ENCODE measurements around the gene BCL10.

The BCL10 gene

GRCh38 chr1:85228972-85229371, 47.5 kb downstream of the BCL10 start:
- H3K27ac ChIP-seq: no peak overlapping the region
- H2AFZ ChIP-seq (ENCODE audit: low read depth): no peak overlapping the region
- H3K79me2 ChIP-seq (ENCODE audit: insufficient read depth, low read depth): no peaks in the 10 kb centered on the region
- H3K36me3 ChIP-seq (ENCODE audit: insufficient read depth): no peaks in the 10 kb centered on the region
- H4K20me1 ChIP-seq (ENCODE audit: insufficient read depth): no peaks in the 10 kb centered on the region
- H3K27me3 ChIP-seq (ENCODE audit: insufficient read depth, low read depth): no peaks in the 10 kb centered on the region
- H3K4me3 ChIP-seq (IDR thresholded peaks at IDR 0.05; ENCODE audit: insufficient read depth, low read depth, low read length): no peak overlapping the region
- no peak overlapping the region for H3K9ac ChIP-seq
- no peak overlapping the region for H3K4me2 ChIP-seq
- no peak for TF ChIP-seq CTCF (conservative IDR thresholded peaks at IDR 0.05; ENCODE audit: low read depth, low read length)
- no peaks in the 10 kb centered on the region for H3K4me1 ChIP-seq (ENCODE audit: low read depth, poor library complexity, severe bottlenecking)

DNA sequence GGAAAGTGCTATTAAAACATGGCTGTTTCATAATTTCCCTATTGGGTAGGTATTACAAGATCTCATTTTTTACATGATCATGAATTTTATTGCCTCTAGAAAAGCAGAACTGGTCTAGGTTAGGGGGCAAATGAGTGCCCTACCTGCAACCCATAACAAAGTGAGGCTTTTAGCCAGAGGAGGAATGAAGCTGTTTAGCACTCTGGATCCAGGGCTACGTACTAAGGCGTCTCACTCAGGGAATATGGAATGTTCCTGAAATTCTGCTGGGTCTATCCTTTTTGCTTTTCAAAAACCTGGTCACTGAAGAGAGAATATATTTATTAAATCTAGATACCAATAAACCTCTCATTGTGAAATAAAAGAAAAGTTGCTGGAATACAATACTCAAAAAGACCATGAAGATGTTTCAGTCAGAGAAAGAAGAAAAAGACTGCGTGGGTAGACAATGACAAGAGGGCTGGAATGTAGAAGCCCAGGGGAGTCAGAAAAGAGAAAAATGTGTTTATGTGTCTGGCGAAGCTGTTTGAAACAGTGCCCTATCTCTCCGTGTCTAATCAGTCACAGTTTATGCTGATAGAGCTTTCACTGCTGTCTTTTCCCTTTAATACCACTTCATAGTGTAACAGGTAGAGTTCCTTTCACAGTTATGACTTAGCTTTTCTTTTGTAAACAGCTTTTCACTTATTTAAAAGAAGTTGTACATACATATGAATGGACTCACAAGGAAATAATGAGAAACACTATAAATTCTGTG, 50.6 kb downstream of the BCL10 start:
- H2AFZ ChIP-seq (ENCODE audit: low read depth): no peak overlapping the region
- H3K79me2 ChIP-seq (ENCODE audit: insufficient read depth, low read depth): no peaks in the 10 kb centered on the region
- no peaks in the 10 kb centered on the region for H3K36me3 ChIP-seq (ENCODE audit: insufficient read depth)
- H3K9ac ChIP-seq: no peak overlapping the region
- H3K27ac ChIP-seq: no peak overlapping the region
- H3K27me3 ChIP-seq (ENCODE audit: insufficient read depth, low read depth): no peaks in the 10 kb centered on the region
- H4K20me1 ChIP-seq (ENCODE audit: insufficient read depth): no peaks in the 10 kb centered on the region
- no peak overlapping the region for H3K4me2 ChIP-seq
- H3K4me3 ChIP-seq (IDR thresholded peaks at IDR 0.05; ENCODE audit: insufficient read depth, low read depth, low read length): no peak overlapping the region
- TF ChIP-seq CTCF (conservative IDR thresholded peaks at IDR 0.05; ENCODE audit: low read depth, low read length): no peak
- no peaks in the 10 kb centered on the region for H3K4me1 ChIP-seq (ENCODE audit: low read depth, poor library complexity, severe bottlenecking)

GRCh38 chr1:85224734-85225623, 51.5 kb downstream of the BCL10 start:
- H3K4me2 ChIP-seq: no peak overlapping the region
- no peaks in the 10 kb centered on the region for H3K79me2 ChIP-seq (ENCODE audit: insufficient read depth, low read depth)
- H3K4me1 ChIP-seq (ENCODE audit: low read depth, poor library complexity, severe bottlenecking): no peaks in the 10 kb centered on the region
- H3K27me3 ChIP-seq (ENCODE audit: insufficient read depth, low read depth): no peaks in the 10 kb centered on the region
- no peak overlapping the region for H3K4me3 ChIP-seq (IDR thresholded peaks at IDR 0.05; ENCODE audit: insufficient read depth, low read depth, low read length)
- no peaks in the 10 kb centered on the region for H4K20me1 ChIP-seq (ENCODE audit: insufficient read depth)
- H3K9ac ChIP-seq: no peak overlapping the region
- no peak overlapping the region for H3K27ac ChIP-seq
- no peak overlapping the region for H2AFZ ChIP-seq (ENCODE audit: low read depth)
- no peaks in the 10 kb centered on the region for H3K36me3 ChIP-seq (ENCODE audit: insufficient read depth)
- TF ChIP-seq CTCF (conservative IDR thresholded peaks at IDR 0.05; ENCODE audit: low read depth, low read length): no peak

GRCh38 chr1:85224295-85224694, 52.1 kb downstream of the BCL10 start:
- H3K9ac ChIP-seq: no peak overlapping the region
- no peak for TF ChIP-seq CTCF (conservative IDR thresholded peaks at IDR 0.05; ENCODE audit: low read depth, low read length)
- no peak overlapping the region for H3K4me3 ChIP-seq (IDR thresholded peaks at IDR 0.05; ENCODE audit: insufficient read depth, low read depth, low read length)
- no peaks in the 10 kb centered on the region for H3K4me1 ChIP-seq (ENCODE audit: low read depth, poor library complexity, severe bottlenecking)
- H2AFZ ChIP-seq (ENCODE audit: low read depth): no peak overlapping the region
- H3K27ac ChIP-seq: no peak overlapping the region
- no peaks in the 10 kb centered on the region for H3K36me3 ChIP-seq (ENCODE audit: insufficient read depth)
- H3K79me2 ChIP-seq (ENCODE audit: insufficient read depth, low read depth): no peaks in the 10 kb centered on the region
- no peaks in the 10 kb centered on the region for H4K20me1 ChIP-seq (ENCODE audit: insufficient read depth)
- no peaks in the 10 kb centered on the region for H3K27me3 ChIP-seq (ENCODE audit: insufficient read depth, low read depth)
- no peak overlapping the region for H3K4me2 ChIP-seq

Measured in KMS-11 (cell line).